ENCODE measurements around the gene TMEM163. TPM values are rescaled to one million over a fixed set of nuclear protein-coding genes. Genes with fewer than 3 reads are reported as not detected.

Gene TMEM163
- total RNA-seq, 1 experiment from 2014 or later, result 0.94 TPM

- Mint-ChIP-seq H3K27me3 (ENCODE audit: low read depth) (peaks cover 3% of the 10 kb centered on the region), H3K4me3 (no peak overlapping the region), H3K4me1 (peaks cover 15% of the 10 kb centered on the region), H3K9me3 (peaks cover 26% of the 10 kb centered on the region), H3K27ac (no peak overlapping the region), H3K36me3 (peaks cover 18% of the 10 kb centered on the region)
- no peak for DNase-seq (ENCODE audit: low spot score)
- ChIA-PET POLR2A (no interaction called here), CTCF (interaction anchor here (1.3 kb wide), 1 partner anchor 160 kb away, joined by 7 read pairs; no protein-coding TSS in a partner anchor)
- no peak for ATAC-seq
- TF ChIP-seq ZNF138 (CRISPR knock-in tag; conservative IDR thresholded peaks at IDR 0.05), result no peak
Measured at GRCh38 chr2:134610871-134611270, 107.9 kb downstream of the TMEM163 start.

DNA sequence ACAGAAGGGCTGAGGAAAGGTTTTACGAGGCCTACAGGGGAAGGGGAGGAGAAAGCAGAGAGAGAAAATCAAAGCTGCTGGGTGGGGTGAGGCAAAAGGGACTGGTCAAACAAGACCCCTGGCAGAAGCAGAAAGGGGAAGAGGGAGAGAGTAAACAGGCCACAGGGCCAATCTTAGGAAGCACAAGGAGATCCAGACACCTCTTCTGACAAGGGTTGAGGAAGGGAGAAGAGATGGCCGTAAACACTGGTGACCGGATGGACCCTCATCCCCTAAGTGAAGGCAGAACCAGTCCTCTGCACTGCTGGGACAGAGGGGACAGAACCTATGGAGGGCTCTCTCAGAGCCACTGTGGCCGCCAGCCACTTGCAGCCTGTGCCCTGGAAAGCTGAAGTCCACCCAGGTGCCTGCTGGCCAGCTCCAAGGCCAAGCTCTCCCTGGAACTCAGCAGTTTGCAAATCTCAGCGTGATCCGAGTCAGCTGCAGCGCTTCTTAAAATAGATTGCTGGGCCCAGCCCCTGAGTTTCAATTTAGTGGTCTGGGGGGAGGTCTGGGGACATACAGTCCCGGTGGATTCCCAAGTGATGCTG, 108.8 kb downstream of the TMEM163 start:
- H3K4me1 Mint-ChIP-seq, result peaks cover 19% of the 10 kb centered on the region
- H3K27ac Mint-ChIP-seq, result no peak overlapping the region
- peaks cover 18% of the 10 kb centered on the region for H3K36me3 Mint-ChIP-seq
- ChIA-PET CTCF (interaction anchor here (1.3 kb wide), 1 partner anchor 159 kb away, joined by 7 read pairs; no protein-coding TSS in a partner anchor), POLR2A (no interaction called here)
- H3K9me3 Mint-ChIP-seq, result peaks cover 26% of the 10 kb centered on the region
- TF ChIP-seq AFF4 (CRISPR knock-in tag; IDR thresholded peaks at IDR 0.05; ENCODE audit: borderline replicate concordance) (no peak), ZNF671 (CRISPR knock-in tag; IDR thresholded peaks at IDR 0.05) (no peak), NR2C2 (CRISPR knock-in tag; IDR thresholded peaks at IDR 0.05) (no peak), ELF4 (CRISPR knock-in tag; IDR thresholded peaks at IDR 0.05; ENCODE audit: low read depth) (no peak), CBFB (CRISPR knock-in tag; IDR thresholded peaks at IDR 0.05; ENCODE audit: low read depth) (no peak), ZSCAN18 (CRISPR knock-in tag; IDR thresholded peaks at IDR 0.05) (no peak), FOXP1 (CRISPR knock-in tag; IDR thresholded peaks at IDR 0.05; ENCODE audit: borderline replicate concordance) (no peak), ZNF263 (CRISPR knock-in tag; IDR thresholded peaks at IDR 0.05; ENCODE audit: low read depth) (no peak), SOX15 (CRISPR knock-in tag; IDR thresholded peaks at IDR 0.05) (no peak), ZNF512 (CRISPR knock-in tag; IDR thresholded peaks at IDR 0.05; ENCODE audit: borderline replicate concordance) (no peak), IRF2 (CRISPR knock-in tag; IDR thresholded peaks at IDR 0.05; ENCODE audit: borderline replicate concordance, low read depth) (no peak), MYBL2 (CRISPR knock-in tag; IDR thresholded peaks at IDR 0.05) (no peak), NFATC4 (CRISPR knock-in tag; IDR thresholded peaks at IDR 0.05) (no peak)
- TF ChIP-seq, protein P1, sequence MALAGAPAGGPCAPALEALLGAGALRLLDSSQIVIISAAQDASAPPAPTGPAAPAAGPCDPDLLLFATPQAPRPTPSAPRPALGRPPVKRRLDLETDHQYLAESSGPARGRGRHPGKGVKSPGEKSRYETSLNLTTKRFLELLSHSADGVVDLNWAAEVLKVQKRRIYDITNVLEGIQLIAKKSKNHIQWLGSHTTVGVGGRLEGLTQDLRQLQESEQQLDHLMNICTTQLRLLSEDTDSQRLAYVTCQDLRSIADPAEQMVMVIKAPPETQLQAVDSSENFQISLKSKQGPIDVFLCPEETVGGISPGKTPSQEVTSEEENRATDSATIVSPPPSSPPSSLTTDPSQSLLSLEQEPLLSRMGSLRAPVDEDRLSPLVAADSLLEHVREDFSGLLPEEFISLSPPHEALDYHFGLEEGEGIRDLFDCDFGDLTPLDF (CRISPR knock-in tag; IDR thresholded peaks at IDR 0.05), result no peak
- TF ChIP-seq, protein P2, sequence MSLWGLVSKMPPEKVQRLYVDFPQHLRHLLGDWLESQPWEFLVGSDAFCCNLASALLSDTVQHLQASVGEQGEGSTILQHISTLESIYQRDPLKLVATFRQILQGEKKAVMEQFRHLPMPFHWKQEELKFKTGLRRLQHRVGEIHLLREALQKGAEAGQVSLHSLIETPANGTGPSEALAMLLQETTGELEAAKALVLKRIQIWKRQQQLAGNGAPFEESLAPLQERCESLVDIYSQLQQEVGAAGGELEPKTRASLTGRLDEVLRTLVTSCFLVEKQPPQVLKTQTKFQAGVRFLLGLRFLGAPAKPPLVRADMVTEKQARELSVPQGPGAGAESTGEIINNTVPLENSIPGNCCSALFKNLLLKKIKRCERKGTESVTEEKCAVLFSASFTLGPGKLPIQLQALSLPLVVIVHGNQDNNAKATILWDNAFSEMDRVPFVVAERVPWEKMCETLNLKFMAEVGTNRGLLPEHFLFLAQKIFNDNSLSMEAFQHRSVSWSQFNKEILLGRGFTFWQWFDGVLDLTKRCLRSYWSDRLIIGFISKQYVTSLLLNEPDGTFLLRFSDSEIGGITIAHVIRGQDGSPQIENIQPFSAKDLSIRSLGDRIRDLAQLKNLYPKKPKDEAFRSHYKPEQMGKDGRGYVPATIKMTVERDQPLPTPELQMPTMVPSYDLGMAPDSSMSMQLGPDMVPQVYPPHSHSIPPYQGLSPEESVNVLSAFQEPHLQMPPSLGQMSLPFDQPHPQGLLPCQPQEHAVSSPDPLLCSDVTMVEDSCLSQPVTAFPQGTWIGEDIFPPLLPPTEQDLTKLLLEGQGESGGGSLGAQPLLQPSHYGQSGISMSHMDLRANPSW (CRISPR knock-in tag; conservative IDR thresholded peaks at IDR 0.05; ENCODE audit: low read depth), result no peak
- TF ChIP-seq, protein P3, sequence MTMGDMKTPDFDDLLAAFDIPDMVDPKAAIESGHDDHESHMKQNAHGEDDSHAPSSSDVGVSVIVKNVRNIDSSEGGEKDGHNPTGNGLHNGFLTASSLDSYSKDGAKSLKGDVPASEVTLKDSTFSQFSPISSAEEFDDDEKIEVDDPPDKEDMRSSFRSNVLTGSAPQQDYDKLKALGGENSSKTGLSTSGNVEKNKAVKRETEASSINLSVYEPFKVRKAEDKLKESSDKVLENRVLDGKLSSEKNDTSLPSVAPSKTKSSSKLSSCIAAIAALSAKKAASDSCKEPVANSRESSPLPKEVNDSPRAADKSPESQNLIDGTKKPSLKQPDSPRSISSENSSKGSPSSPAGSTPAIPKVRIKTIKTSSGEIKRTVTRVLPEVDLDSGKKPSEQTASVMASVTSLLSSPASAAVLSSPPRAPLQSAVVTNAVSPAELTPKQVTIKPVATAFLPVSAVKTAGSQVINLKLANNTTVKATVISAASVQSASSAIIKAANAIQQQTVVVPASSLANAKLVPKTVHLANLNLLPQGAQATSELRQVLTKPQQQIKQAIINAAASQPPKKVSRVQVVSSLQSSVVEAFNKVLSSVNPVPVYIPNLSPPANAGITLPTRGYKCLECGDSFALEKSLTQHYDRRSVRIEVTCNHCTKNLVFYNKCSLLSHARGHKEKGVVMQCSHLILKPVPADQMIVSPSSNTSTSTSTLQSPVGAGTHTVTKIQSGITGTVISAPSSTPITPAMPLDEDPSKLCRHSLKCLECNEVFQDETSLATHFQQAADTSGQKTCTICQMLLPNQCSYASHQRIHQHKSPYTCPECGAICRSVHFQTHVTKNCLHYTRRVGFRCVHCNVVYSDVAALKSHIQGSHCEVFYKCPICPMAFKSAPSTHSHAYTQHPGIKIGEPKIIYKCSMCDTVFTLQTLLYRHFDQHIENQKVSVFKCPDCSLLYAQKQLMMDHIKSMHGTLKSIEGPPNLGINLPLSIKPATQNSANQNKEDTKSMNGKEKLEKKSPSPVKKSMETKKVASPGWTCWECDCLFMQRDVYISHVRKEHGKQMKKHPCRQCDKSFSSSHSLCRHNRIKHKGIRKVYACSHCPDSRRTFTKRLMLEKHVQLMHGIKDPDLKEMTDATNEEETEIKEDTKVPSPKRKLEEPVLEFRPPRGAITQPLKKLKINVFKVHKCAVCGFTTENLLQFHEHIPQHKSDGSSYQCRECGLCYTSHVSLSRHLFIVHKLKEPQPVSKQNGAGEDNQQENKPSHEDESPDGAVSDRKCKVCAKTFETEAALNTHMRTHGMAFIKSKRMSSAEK (CRISPR knock-in tag; IDR thresholded peaks at IDR 0.05; ENCODE audit: borderline replicate concordance), result no peak
- DNase-seq (ENCODE audit: low spot score) (no peak), ATAC-seq (no peak)
- peaks cover 3% of the 10 kb centered on the region for H3K27me3 Mint-ChIP-seq (ENCODE audit: low read depth)
- no peak overlapping the region for H3K4me3 Mint-ChIP-seq

Data from WTC11 (cell line).